Gastroesophageal sphincter (tissue), 4 donors: Measurements from ENCODE around the gene SLCO3A1. TPM values are rescaled to one million over a fixed set of nuclear protein-coding genes. Genes with fewer than 3 reads are reported as not detected.
A peak's percentile ranks its signal among the peaks of the same experiment; 100 is the strongest.

ENCODE experiments used
- ATAC-seq: fragments of 150-250 bp; one replicate; pipeline ENCODE4 v1.9.1; 2016; ENCODE audit warnings: mild to moderate bottlenecking, moderate library complexity
- H3K27ac ChIP-seq, 4 donors: fragments of 200-600 bp; sonication (generic) in 3 of 4; 1 replicate in 3 of 4; 2 replicates in 1 of 4; pipeline ENCODE4 v1.5.1; 2016 to 2019
- H3K27me3 ChIP-seq: fragments of 200-600 bp; sonication (generic); one replicate; pipeline ENCODE4 v1.5.1; 2019
- H3K36me3 ChIP-seq, 2 donors: fragments of 200-600 bp; sonication (generic); one replicate each; pipeline ENCODE4 v1.5.1; 2019; ENCODE audit warnings: control low read depth in 1 of 2
- H3K4me1 ChIP-seq, 3 donors: fragments of 200-600 bp; sonication (generic); 1 replicate in 2 of 3; 2 replicates in 1 of 3; pipeline ENCODE4 v1.5.1; 2016 to 2019; ENCODE audit warnings: control low read depth in 2 of 3
- H3K4me3 ChIP-seq, 2 donors: fragments of 200-600 bp; sonication (generic); one replicate each; pipeline ENCODE4 v1.5.1; 2019; ENCODE audit warnings: mild to moderate bottlenecking in 1 of 2, moderate library complexity in 1 of 2
- H3K9me3 ChIP-seq, 3 donors: fragments of 200-600 bp; sonication (generic); one replicate each; pipeline ENCODE4 v1.5.1; 2017 to 2019; ENCODE audit warnings: control low read depth in 2 of 3
- CTCF ChIP-seq, 4 experiments: fragments of 200-600 bp in 2 of 4; fragments of 450-650 bp in 2 of 4; sonication (generic) in 1 of 4; IDR thresholded peaks; one replicate each; pipeline ENCODE4 v1.5.1; 2017 to 2019; ENCODE audit warnings: antibody characterized with exemption in 4 of 4, mild to moderate bottlenecking in 2 of 4, moderate library complexity in 2 of 4
- EP300 ChIP-seq: sonication (generic); formaldehyde crosslinking; IDR thresholded peaks from one replicate; pipeline ENCODE4 v1.6.1; 2017; ENCODE audit warnings: antibody characterized with exemption, mild to moderate bottlenecking
- POLR2A ChIP-seq, 2 donors: fragments of 450-650 bp; IDR thresholded peaks; one replicate each; pipeline ENCODE4 v1.6.1; 2017; ENCODE audit warnings: antibody characterized with exemption in 2 of 2, mild to moderate bottlenecking in 2 of 2, moderate library complexity in 1 of 2
- POLR2AphosphoS5 ChIP-seq: sonication (generic); formaldehyde crosslinking; IDR thresholded peaks from one replicate; pipeline ENCODE4 v1.6.1; 2017; ENCODE audit warnings: antibody characterized with exemption
- WGBS, 2 donors: methylation state at CpG; one replicate each; pipeline ENCODE4 v1.1.5; 2018; ENCODE audit warnings: low coverage in 1 of 2; 5-methylcytosine and 5-hydroxymethylcytosine counted together
- total RNA-seq, 4 donors: library from RNA; depleted of rRNA; stranded (reverse); fragments of >200 nt; gene quantifications; one replicate each; pipeline ENCODE4 v1.1.0, GENCODE V29; 2016

The SLCO3A1 gene
- total RNA-seq, 4 donors from 2014 or later: 10.1 to 14.4 (median 12.1) TPM

GRCh38 chr15:91938136-91938535 is 84.6 kb downstream of the SLCO3A1 start:
- no peak overlapping the region for H3K4me3 ChIP-seq
- no peaks in the 10 kb centered on the region for H3K36me3 ChIP-seq
- no peaks in the 10 kb centered on the region for H3K27me3 ChIP-seq
- H3K9me3 ChIP-seq: no peaks in the 10 kb centered on the region
- 82 to 93% methylated on average over 2 to 3 of the region's 3 CpGs for WGBS, 2 donors
- H3K4me1 ChIP-seq: peaks cover 0 to 60% (median 14%) of the 10 kb centered on the region in 3 donors
- TF ChIP-seq POLR2A (IDR thresholded peaks at IDR 0.05) (no peak), POLR2AphosphoS5 (no peak), CTCF (IDR thresholded peaks at IDR 0.05) (no peak), EP300 (no peak)
- no peak overlapping the region for H3K27ac ChIP-seq
- no peak for ATAC-seq

GRCh38 chr15:91939403-91939831 is 85.9 kb downstream of the SLCO3A1 start:
- Histone ChIP-seq H3K9me3 (no peaks in the 10 kb centered on the region), H3K27me3 (no peaks in the 10 kb centered on the region), H3K36me3 (no peaks in the 10 kb centered on the region), H3K27ac (no peak overlapping the region), H3K4me3 (no peak overlapping the region), H3K4me1 (peaks cover 0 to 73% (median 27%) of the 10 kb centered on the region in 3 donors)
- no peak for ATAC-seq
- TF ChIP-seq POLR2A (IDR thresholded peaks at IDR 0.05) (no peak), POLR2AphosphoS5 (no peak), CTCF (IDR thresholded peaks at IDR 0.05) (no peak), EP300 (no peak)
- 83 to 94% methylated on average over 3 to 5 of the region's 8 CpGs for WGBS, 2 donors

- H3K27ac ChIP-seq: no peak overlapping the region
- ATAC-seq: no peak
- TF ChIP-seq POLR2A (IDR thresholded peaks at IDR 0.05) (no peak), CTCF (IDR thresholded peaks at IDR 0.05) (no peak), EP300 (no peak), POLR2AphosphoS5 (no peak)
Observed at GRCh38 chr15:91940496-91941381, 87.2 kb downstream of the SLCO3A1 start.

GRCh38 chr15:91941871-91942658 is 88.6 kb downstream of the SLCO3A1 start:
- Histone ChIP-seq H3K27me3 (no peaks in the 10 kb centered on the region), H3K27ac (peak overlapping the region in 3 of 4 donors; percentile 40 to 74 (median 65)), H3K4me1 (peaks cover 0 to 86% (median 37%) of the 10 kb centered on the region in 3 donors), H3K4me3 (peak overlapping the region in 1 of 2 donors; percentile 25), H3K36me3 (no peaks in the 10 kb centered on the region), H3K9me3 (no peaks in the 10 kb centered on the region)
- TF ChIP-seq EP300 (no peak), CTCF (IDR thresholded peaks at IDR 0.05) (no peak), POLR2A (IDR thresholded peaks at IDR 0.05) (no peak), POLR2AphosphoS5 (no peak)
- no peak for ATAC-seq
- WGBS, 2 donors: 68 to 75% methylated on average over 8 to 9 of the region's 9 CpGs

More at GRCh38 chr15:91940496-91941381, 87.2 kb downstream of the SLCO3A1 start:
- no peaks in the 10 kb centered on the region for H3K36me3 ChIP-seq
- no peak overlapping the region for H3K4me3 ChIP-seq
- H3K4me1 ChIP-seq: peaks cover 0 to 81% (median 28%) of the 10 kb centered on the region in 3 donors
- no peaks in the 10 kb centered on the region for H3K9me3 ChIP-seq
- 57 to 81% methylated on average over 4 to 6 of the region's 8 CpGs for WGBS, 2 donors
- no peaks in the 10 kb centered on the region for H3K27me3 ChIP-seq
